GM18519 (cell line): ENCODE measurements around the gene XDH.

ENCODE experiments used
- ATAC-seq: cut with Tn5 transposase; IDR thresholded peaks from one replicate; pipeline ENCODE4 v1.9.1; 2021; ENCODE audit warnings: mild to moderate bottlenecking, moderate library complexity; ENCODE audit not compliant: unreplicated experiment, low FRiP score

The XDH gene

GRCh38 chr2:31404302-31404701 is 10.2 kb downstream of the XDH start:
- no peak for ATAC-seq

- ATAC-seq = no peak
These were observed 12.2 kb downstream of the XDH start for GRCh38 chr2:31402388-31402787.

GRCh38 chr2:31401580-31401979 is 13.0 kb downstream of the XDH start:
- no peak for ATAC-seq

GRCh38 chr2:31398881-31399280 is 15.7 kb downstream of the XDH start:
- ATAC-seq = no peak

- ATAC-seq = no peak
These were observed 17.4 kb downstream of the XDH start for GRCh38 chr2:31397094-31397493.

GRCh38 chr2:31390324-31390723 is 24.2 kb downstream of the XDH start:
- ATAC-seq = no peak

- ATAC-seq = no peak
These were observed 25.8 kb downstream of the XDH start for GRCh38 chr2:31388736-31389135.

GRCh38 chr2:31387850-31388249 is 26.7 kb downstream of the XDH start:
- ATAC-seq = no peak

- no peak for ATAC-seq
These were observed 27.9 kb downstream of the XDH start for GRCh38 chr2:31386648-31387047.

GRCh38 chr2:31386172-31386571 is 28.4 kb downstream of the XDH start:
- ATAC-seq = no peak

- ATAC-seq = no peak
These were observed 29.7 kb downstream of the XDH start for GRCh38 chr2:31384771-31385276.

- ATAC-seq = no peak
These were observed 30.2 kb downstream of the XDH start for GRCh38 chr2:31384351-31384750.

GRCh38 chr2:31383471-31384153 is 30.9 kb downstream of the XDH start:
- no peak for ATAC-seq

- ATAC-seq = no peak
These were observed 32.0 kb downstream of the XDH start for GRCh38 chr2:31382452-31383120.

GRCh38 chr2:31381601-31382000 is 32.9 kb downstream of the XDH start:
- ATAC-seq = no peak

- no peak for ATAC-seq
These were observed 34.3 kb downstream of the XDH start for GRCh38 chr2:31380243-31380642.

GRCh38 chr2:31379747-31380146 is 34.8 kb downstream of the XDH start:
- ATAC-seq = no peak

GRCh38 chr2:31378791-31379501 is 35.6 kb downstream of the XDH start:
- ATAC-seq = no peak

GRCh38 chr2:31378389-31378788 is 36.2 kb downstream of the XDH start:
- no peak for ATAC-seq

- ATAC-seq = no peak
These were observed 41.4 kb downstream of the XDH start for GRCh38 chr2:31373127-31373526.

- no peak for ATAC-seq
These were observed 42.4 kb downstream of the XDH start for GRCh38 chr2:31372097-31372496.
